Cerebellar nuclear complex (tissue), 1 donor: ENCODE data around the gene CEP70.
"Not testable (repeated sequence)": the region's sequence is repeated elsewhere in the genome, so short reads cannot be mapped to it uniquely, and the experiment has no call there.

ENCODE experiments used
- DNase-seq, 2 experiments: peaks; one replicate each; lab custom pipeline; 2025; lab: John Stamatoyannopoulos, UW

CEP70 gene

DNA sequence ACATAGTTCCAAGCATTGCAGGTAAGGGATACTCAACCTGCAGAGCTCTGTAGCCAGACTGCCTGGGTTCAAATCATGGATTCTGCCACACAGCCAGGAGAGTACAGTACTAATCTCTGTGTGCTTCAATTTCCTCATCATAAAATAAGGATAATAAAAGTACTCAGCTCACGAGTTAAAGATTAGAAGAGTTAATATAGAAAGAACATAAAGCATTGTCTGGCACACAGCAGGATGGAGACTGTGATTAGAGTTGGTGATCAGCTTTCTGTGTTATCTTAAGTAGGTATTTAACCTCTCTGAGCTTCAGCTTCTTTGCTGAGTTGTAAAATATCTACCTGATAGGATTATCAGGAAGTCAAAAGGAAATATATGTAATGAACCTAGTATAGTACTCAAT is 2.7 kb downstream of the CEP70 start:
- DNase-seq, result no peak

- DNase-seq, result no peak
These were observed 5.6 kb downstream of the CEP70 start for GRCh38 chr3:138588445-138588844.

DNA sequence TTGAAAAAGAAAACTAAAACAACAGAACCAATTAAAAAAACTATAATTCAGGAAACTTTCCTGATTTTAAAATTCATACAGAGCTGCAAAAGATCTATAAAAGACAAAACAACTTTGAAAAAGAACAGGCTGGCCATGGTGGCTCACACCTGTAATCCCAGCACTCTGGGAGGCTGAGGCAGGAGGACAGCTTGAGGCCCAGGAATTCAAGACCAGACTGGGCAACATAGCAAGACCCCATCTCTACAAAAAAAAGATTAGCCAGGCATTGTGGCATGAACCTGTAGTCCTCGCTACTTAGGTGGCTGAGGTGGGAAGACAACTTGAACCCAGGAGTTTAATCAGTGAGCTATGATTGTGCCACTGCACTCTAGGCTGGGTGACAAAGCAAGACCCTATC is 6.7 kb downstream of the CEP70 start:
- no peak for DNase-seq

GRCh38 chr3:138578961-138579574 is 15.0 kb downstream of the CEP70 start:
- no peak for DNase-seq

GRCh38 chr3:138578141-138578540 is 15.9 kb downstream of the CEP70 start:
- no peak for DNase-seq

DNA sequence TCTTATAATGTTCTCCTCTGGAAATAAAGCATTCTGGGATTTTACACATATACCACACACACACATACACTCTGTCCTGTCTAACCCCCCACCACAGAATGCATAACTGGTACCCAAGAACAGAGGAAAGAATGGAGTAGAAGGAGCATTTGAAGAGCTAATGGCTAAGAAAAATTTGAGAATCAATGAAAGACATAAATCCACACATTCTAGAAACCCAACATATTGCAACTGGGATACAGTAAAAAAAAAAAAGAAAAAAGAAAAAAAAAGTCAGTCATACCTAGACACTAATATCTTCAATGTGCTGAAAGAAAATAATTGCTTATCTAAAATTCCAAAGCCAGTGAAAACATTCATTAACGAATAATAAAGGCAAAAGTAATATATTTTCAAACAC is 20.9 kb downstream of the CEP70 start:
- DNase-seq, result no peak

DNA sequence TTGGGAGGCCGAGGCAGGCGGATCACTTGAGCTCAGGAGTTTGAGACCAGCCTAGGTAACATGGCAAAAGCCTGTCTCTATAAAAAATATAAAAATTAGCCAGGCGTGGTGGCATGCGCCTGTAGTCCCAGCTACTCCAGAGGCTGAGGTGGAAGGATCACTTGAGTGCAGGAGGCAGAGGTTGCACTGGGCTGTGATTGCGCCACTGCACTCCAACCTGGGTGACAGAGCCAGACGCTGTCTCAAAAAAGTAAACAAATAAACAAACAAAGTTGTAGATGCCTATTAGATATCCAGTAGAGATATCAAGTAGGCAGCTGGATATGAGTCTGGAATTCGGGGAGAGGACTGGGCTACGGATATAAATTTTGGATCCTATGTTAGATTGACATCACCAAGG is 24.4 kb downstream of the CEP70 start:
- not testable (repeated sequence) for DNase-seq

DNA sequence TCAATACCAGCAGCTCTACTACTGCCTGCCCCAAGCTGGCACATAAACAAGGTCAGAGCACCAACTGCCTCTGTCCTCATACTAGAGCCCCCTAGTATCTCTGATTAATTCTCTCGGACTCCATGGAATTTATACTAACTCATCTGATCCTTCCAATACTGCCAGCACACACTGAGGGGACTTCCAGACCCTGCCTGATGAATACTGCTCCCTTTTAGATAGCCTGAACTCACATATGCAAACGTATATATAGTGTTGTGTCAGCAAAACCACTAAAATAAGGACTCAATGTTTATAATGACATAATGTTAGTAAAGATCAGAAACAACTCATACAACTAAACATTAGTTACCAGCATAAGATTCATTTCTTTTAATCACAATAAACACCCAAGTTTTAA is 25.0 kb downstream of the CEP70 start:
- DNase-seq, result no peak

DNA sequence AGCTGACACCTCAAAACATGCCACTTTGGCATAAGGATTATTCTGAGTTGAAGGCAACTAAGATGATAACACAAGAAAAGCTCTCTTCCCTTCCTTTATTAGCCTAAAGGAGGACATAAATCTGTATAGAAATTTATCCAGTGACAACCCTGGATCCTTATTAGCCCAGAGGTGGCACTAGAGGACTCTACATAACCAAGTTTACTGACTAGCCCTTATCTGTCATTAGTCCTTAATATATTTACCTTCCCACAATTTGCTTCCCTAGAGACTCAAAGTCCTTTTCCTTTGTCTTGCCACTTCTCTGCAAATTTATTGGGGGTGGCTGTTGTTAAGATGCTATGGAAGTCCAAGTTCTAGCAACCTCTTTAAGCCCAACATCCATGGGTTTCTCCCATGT is 26.7 kb downstream of the CEP70 start:
- no peak for DNase-seq

GRCh38 chr3:138566293-138566692 is 27.8 kb downstream of the CEP70 start:
- not testable (repeated sequence) for DNase-seq

- DNase-seq, result not testable (repeated sequence)
These were observed 31.2 kb downstream of the CEP70 start for GRCh38 chr3:138562902-138563301.

- DNase-seq, result no peak
These were observed 33.6 kb downstream of the CEP70 start for GRCh38 chr3:138560501-138560900.

GRCh38 chr3:138559134-138559533 is 34.9 kb downstream of the CEP70 start:
- no peak for DNase-seq

DNA sequence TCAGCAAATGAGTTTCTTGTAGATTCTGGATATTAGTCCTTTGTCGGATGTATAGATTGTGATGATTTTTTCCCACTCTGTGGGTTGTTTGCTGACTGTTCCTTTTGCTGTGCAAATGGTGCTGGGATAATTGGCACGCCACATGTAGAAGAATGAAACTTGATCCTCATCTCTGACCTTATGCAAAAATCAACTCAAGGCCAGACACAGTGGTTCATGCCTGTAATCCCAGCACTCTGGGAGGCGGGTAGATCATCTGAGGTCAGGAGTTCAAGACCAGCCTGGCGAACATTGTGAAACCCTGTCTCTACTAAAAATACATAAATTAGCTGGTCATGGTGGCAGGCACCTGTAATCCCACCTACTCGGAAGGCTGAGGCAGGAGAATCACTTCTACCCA is 39.3 kb downstream of the CEP70 start:
- DNase-seq, result not testable (repeated sequence)

- not testable (repeated sequence) for DNase-seq
These were observed 43.1 kb downstream of the CEP70 start for GRCh38 chr3:138550958-138551357.

DNA sequence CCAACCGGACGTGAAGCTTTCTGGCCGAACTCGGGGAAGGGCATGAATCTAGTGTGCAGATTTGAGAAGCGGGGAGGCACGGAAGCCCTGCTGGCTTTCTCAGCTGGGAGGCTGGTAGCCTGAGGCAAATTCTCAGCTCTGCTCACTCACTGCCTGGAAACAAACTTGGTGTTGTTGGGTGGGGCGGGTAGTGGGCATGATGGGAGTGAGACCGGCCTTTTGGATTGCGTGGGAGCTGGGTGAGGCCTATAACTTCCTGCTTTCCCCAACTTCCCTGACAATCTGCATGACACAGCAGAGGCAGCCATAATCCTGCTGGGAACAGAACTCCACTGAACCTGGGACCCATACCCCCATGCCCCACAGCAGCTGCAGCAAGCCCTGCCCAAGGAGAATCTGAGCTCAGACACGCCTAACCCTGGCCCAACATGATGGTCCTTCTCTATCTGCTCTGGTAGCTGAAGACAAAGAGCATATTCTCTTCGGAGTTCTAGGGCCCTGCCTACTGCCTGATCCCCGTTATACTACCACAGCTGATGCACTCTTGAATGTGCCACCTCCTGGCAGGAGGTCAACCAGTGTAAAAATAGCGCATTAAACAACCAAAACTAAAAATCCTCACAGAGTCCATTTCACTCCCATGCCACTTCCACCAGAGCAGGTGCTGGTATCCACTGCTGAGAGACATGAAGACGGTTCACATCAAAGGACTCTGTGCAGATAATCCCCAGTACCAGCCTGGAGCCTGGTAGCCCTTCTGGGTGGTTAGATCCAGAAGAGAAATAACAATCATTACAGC is 44.7 kb downstream of the CEP70 start:
- DNase-seq, result no peak

DNA sequence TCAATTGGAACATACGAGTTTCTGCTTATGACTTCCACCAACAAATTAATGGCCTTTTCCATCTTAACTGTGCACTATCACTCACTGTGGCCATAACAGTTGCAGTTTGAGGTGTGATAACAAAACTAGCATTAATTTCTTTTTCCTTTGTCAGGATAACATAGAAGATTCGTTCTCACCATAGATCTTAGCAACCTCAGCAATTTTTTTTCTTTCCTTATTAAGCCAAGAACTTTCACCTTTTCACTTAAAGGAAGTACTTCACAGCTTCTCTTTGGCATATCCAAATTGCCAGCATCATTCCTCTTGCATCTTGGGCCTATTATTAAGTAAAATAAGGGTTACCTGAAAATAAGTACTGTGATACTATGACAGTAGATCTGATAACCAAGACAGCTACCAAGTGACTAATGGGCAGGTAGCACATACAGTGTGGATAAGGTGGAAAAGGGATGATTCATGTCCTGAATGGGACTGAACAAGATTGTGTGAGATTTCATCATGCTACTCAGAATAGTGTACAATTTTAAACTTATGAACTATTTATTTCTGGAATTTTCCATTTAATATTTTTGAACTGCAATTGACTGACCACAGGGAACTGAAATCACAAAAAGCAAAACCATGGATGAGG is 46.6 kb downstream of the CEP70 start:
- no peak for DNase-seq

DNA sequence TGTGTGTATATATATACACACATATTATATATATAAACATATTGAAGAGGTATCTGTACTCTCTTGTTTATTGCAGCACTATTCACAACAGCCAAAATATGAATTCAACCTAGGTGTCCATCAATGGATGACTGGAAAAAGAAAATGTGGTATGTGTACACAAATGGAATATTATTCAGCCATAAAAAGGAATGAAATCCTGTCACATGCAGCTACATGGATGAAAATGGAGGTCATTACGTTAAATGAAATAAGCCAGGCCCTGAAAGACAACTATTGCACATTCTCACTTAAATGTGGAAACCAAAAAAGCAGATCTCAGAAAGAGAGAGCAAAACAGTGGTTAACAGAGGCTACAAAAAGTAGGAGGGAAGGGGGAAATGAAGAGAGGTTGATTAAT is 49.5 kb downstream of the CEP70 start:
- DNase-seq, result no peak

GRCh38 chr3:138542977-138543376 is 51.1 kb downstream of the CEP70 start:
- DNase-seq, result no peak

DNA sequence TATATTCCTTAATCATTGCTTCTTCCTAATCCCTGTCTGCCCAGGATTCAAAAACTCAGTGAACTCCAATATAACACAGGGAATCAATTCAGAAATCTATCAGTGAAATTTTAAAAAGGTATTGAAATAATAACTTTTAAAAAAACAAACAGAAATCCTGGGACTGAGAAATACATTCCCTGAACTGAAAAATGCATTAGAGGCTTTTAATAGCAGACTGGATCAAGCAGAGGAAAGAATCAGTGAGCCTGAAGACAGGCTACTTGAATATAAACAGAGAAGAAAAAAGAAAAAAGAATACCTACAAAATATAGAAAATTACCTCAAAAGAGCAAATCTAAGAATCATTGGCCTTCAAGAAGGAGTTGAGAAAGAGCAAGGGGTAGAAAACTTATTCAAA is 54.7 kb downstream of the CEP70 start:
- DNase-seq, result no peak

GRCh38 chr3:138521445-138521844 is 72.6 kb downstream of the CEP70 start:
- not testable (repeated sequence) for DNase-seq

GRCh38 chr3:138513090-138513843 is 80.8 kb downstream of the CEP70 start:
- DNase-seq, result no peak
